GM12878 (cell line): ENCODE measurements around the gene ZNF146. TPM values are rescaled to one million over a fixed set of nuclear protein-coding genes. Genes with fewer than 3 reads are reported as not detected.

Experiments
- BCL11A ChIP-seq: IDR thresholded peaks from 2 replicates; pipeline ENCODE4 v1.6.1; 2011; ENCODE audit warnings: low read depth, low read length
- CEBPZ ChIP-seq: fragments of 150-350 bp; IDR thresholded peaks from 2 replicates; pipeline ENCODE4 v1.6.1; 2016; ENCODE audit warnings: low read depth, low read length
- CUX1 ChIP-seq: IDR thresholded peaks from 2 replicates; pipeline ENCODE4 v1.6.1; 2012; ENCODE audit warnings: improper control_type of control experiment, low read depth, low read length; ENCODE audit not compliant: insufficient replicate concordance
- EED ChIP-seq: sonication (generic); IDR thresholded peaks from 2 replicates; pipeline ENCODE4 v1.6.1; 2016; ENCODE audit warnings: antibody characterized with exemption, low read depth
- JUND ChIP-seq: IDR thresholded peaks from 2 replicates; pipeline ENCODE4 v1.6.1; 2012; ENCODE audit warnings: low read depth, mild to moderate bottlenecking, low read length, improper control_type of control experiment, moderate library complexity
- KDM1A ChIP-seq: fragments of 200-600 bp; sonication (generic); IDR thresholded peaks from 2 replicates; pipeline ENCODE4 v1.6.1; 2016; ENCODE audit warnings: borderline replicate concordance
- KLF5 ChIP-seq: fragments of 450-650 bp; IDR thresholded peaks from 2 replicates; pipeline ENCODE4 v1.6.1; 2014; ENCODE audit warnings: mild to moderate bottlenecking; ENCODE audit not compliant: partially characterized antibody
- MAX ChIP-seq: IDR thresholded peaks from 2 replicates; pipeline ENCODE4 v1.6.1; 2012; ENCODE audit warnings: low read depth, low read length, improper control_type of control experiment
- MEF2B ChIP-seq: fragments of 450-650 bp; IDR thresholded peaks from 2 replicates; pipeline ENCODE4 v1.6.1; 2018; ENCODE audit warnings: mild to moderate bottlenecking, moderate library complexity; ENCODE audit not compliant: partially characterized antibody, poor library complexity, severe bottlenecking
- MTA2 ChIP-seq: fragments of 450-650 bp; IDR thresholded peaks from 2 replicates; pipeline ENCODE4 v1.6.1; 2016; ENCODE audit warnings: low read depth, mild to moderate bottlenecking, moderate library complexity
- MYB ChIP-seq: fragments of 150-350 bp; IDR thresholded peaks from 2 replicates; pipeline ENCODE4 v1.6.1; 2014; ENCODE audit warnings: mild to moderate bottlenecking, low read depth, low read length, borderline replicate concordance
- POLR2A ChIP-seq: IDR thresholded peaks from 2 replicates; pipeline ENCODE4 v1.6.1; 2011; ENCODE audit warnings: low read depth, mild to moderate bottlenecking, low read length
- RCOR1 ChIP-seq: conservative IDR thresholded peaks from 2 replicates; pipeline ENCODE4 v1.6.1; 2012; ENCODE audit warnings: low read depth, low read length, improper control_type of control experiment
- SP1 ChIP-seq: IDR thresholded peaks from one replicate; pipeline ENCODE4 v1.6.1; 2011; ENCODE audit warnings: low read depth, low read length
- STAT3 ChIP-seq: IDR thresholded peaks from 2 replicates; pipeline ENCODE4 v1.6.1; 2011; ENCODE audit warnings: low read depth, low read length, improper control_type of control experiment
- SUPT20H ChIP-seq: IDR thresholded peaks from 2 replicates; pipeline ENCODE4 v1.6.1; 2011; ENCODE audit warnings: low read depth, mild to moderate bottlenecking, low read length, moderate library complexity, borderline replicate concordance; ENCODE audit not compliant: control insufficient read depth
- TCF12 ChIP-seq: IDR thresholded peaks from 2 replicates; pipeline ENCODE4 v1.6.1; 2011; ENCODE audit warnings: low read depth, mild to moderate bottlenecking, low read length
- USF2 ChIP-seq: IDR thresholded peaks from 2 replicates; pipeline ENCODE4 v1.6.1; 2011; ENCODE audit warnings: low read depth, low read length, improper control_type of control experiment, borderline replicate concordance
- ZBED1 ChIP-seq: IDR thresholded peaks from 2 replicates; pipeline ENCODE4 v1.6.1; 2016; ENCODE audit warnings: borderline replicate concordance
- ZNF384 ChIP-seq: IDR thresholded peaks from 2 replicates; pipeline ENCODE4 v1.6.1; 2012; ENCODE audit warnings: low read depth, mild to moderate bottlenecking, low read length, improper control_type of control experiment, borderline replicate concordance
- ZNF622 ChIP-seq: fragments of 450-650 bp; IDR thresholded peaks from 2 replicates; pipeline ENCODE4 v1.6.1; 2017; ENCODE audit warnings: mild to moderate bottlenecking, inconsistent platforms
- polyA plus RNA-seq, 11 experiments: library from polyadenylated mRNA; depleted of rRNA in 4 of 11; unstranded in 6 of 11; stranded (reverse) in 5 of 11; fragments of >200 nt; fragmentation: Nextera tagmentation in 4 of 11; fragmentation: Illumina TruSeq in 1 of 11; extraction: Ambion mirVana in 4 of 11; extraction: Trizol in 1 of 11; gene quantifications; 1 replicate in 1 of 11; 2 replicates in 10 of 11; pipeline versions ENCODE4 v1.2.1 to v1.2.3, GENCODE V29; 2011 to 2016; ENCODE audit warnings: inconsistent platforms in 2 of 11, missing spikeins in 2 of 11, low read depth in 1 of 11
- total RNA-seq, 4 experiments: library from RNA; depleted of rRNA in 3 of 4; stranded (reverse); fragments of >200 nt in 3 of 4; fragmentation: Illumina TruSeq in 1 of 4; extraction: Trizol in 1 of 4; gene quantifications; 2 replicates each; pipeline versions ENCODE4 v1.2.1 to v1.2.3, GENCODE V29; 2013 to 2021

Gene ZNF146
- total and polyA plus RNA-seq, 10 of the 15 experiments (the other 5 are each of a cell fraction or from before 2014, with no cell fraction given): 20.0 to 115 (median 71.2) TPM

GRCh38 chr19:36214386-36215275 lies at the start of gene ZNF146, which contains the start of gene ZNF565 (continued):
- TF ChIP-seq USF2 (no peak; the same call in 1 of the 2 replicates), ZNF622 (no peak), KDM1A (no peak), TCF12 (peak; percentile 31), MAX (peak; percentile 90), SUPT20H (no peak), CUX1 (no peak), JUND (peak; percentile 9; the same call in 1 of the 2 replicates), MTA2 (0 out of 2 replicates have a peak, but pooled peaks have one; percentile 9), MYB (no peak; the same call in 1 of the 2 replicates), ZNF384 (no peak), RCOR1 (0 out of 2 replicates have a peak, but pooled peaks have one; percentile 70), CEBPZ (no peak), MEF2B (peak; percentile 90), BCL11A (no peak; the same call in 1 of the 2 replicates), POLR2A (peak; percentile 95), KLF5 (no peak), ZBED1 (no peak), STAT3 (no peak), EED (0 out of 2 replicates have a peak, but pooled peaks have one; percentile 11), SP1 (peak; percentile 27)
